A549 treated with RU486 at 1 μM for 4 hours (cell line): ENCODE results near the gene SNAPC2. TPM values are rescaled to one million over a fixed set of nuclear protein-coding genes. Genes with fewer than 3 reads are reported as not detected.

Experiments used
- total RNA-seq: library from RNA; stranded (reverse); fragments of 200-300 nt; extraction: Qiagen RNA extraction; gene quantifications from 5 replicates; pipeline ENCODE4 v1.2.3, GENCODE V29; 2022; ENCODE audit warnings: low read depth

SNAPC2 gene
- 21.4 to 29.8 TPM (median 29.5 TPM) in 5 replicates for total RNA-seq

DNA sequence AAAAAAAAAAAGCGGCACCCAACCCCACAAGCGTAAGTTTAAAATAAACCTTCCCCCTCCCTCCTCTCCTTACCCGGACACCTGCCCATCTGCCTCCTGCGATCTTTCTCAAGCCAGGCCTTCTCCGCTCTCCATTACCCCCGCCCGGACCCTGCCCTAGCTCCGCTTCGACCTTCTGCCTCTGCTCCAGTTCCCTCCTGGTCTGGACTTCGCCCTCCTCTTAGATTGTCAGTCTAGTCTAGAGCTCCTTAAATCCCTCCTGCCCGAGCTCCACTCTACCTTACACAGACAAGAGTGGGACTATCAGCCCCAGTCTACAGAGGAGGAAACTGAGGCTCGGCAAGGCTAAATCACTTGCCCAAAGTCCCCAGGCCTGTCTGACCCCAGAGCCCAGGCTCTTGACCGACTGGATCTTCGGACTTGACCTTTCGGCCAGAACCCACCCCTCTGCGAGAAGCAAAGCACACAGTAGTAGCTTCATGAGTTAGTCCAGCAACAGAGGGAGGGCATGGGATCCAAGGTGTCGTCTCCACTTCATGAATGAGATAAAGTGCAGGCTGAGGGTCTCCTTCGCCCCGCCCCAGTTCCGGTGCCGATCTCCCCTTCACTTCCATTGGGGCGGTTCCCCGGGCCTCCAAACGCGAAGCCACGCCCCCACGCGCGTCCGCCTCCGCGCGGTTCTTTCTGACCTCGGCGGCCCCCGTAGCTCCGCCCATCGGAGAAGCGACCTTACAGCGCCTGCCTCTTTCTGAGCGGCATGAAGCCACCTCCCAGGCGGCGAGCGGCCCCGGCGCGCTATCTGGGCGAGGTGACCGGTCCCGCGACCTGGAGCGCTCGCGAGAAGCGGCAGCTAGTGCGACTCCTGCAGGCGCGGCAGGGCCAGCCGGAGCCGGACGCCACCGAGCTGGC, at the start of gene SNAPC2:
Gene SNAPC2 (plus strand): TSS at position 729 of the 909 bp plus-strand sequence. CDS start 29 bp downstream, at position 758.

DNA sequence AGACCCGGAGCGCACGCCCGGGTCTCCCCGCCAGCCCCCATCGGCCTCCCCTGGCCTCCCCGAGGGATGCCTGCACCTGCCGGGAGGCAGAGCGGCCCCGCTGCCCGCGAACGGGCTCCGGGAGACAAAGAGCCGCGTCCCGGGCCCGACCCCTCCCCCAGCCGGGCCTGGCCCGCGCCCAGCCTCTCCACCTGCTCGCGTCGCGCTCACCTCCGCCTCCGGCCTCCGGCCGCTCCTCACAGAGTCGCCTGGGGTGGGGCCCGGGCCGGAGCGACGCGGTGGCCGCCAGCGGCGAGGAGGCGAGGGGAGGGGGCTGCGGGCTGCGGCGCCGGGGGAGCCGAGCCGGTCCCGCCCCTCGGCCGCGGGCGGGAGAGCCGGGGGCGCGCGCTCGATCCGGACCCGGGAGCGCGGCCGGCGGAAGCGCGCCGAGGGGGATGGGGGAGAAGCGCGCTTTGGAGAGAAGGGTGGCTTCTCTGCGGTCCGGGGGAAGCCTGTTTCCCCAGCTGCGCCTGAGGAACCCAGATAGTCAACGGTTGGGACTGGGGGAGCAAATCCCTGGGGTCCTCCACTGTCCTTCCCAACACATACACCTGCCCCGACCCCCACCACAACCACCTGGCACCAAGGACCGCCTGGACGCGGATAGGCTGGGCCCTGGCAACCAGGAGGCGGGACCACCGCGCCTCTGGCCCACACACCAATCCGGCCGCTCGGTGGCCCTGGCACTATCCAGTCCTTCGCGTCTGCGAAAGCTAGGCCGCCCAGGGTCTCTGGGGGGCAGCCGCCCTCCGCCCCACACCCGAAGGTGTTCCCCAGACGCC, 45.9 kb upstream of the SNAPC2 start, which contains the start of gene PRR36:
Gene PRR36 (minus strand): TSS at position 315 of the 821 bp plus-strand sequence. CDS start 701 bp downstream, outside the sequence.

GRCh38 chr19:7888145-7888825, 31.9 kb upstream of the SNAPC2 start, which contains the start of gene LRRC8E:
LRRC8E (plus strand) TSS chr19:7888510; CDS start chr19:7895604, 7,094 bp downstream.

DNA sequence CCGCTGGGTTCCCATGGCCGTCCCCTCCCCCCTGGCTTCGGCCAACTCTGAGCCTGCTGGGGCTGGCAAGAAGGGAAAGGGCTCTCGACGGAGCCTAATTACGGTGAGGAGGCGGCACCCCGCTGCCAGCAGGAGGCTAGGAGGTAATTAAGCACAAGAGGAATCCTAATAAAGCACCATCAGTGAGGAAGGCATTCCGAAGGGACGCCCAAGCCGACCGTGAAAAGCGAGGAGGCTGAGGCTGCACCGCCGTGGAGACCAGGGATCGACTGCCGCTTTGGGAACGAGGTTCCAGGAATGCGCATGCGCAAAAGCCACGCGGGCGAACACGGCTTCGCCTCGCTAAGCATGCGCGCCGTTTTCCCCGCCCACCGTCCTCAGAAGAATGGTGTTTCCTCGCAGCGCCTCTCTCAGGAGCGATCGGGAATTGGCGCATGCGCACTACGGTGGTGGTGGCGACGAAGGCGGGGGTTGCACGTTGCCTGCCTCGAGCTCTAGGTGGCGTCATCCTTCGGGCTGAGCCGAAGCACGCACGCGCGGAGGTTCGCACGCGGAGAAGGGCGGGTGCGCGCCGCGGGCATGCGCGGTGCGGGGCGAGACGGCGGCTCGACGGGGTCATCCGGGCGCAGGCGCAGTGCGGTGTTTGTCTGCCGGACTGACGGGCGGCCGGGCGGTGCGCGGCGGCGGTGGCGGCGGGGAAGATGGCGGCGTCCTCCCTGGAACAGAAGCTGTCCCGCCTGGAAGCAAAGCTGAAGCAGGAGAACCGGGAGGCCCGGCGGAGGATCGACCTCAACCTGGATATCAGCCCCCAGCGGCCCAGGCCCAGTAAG, 16.7 kb upstream of the SNAPC2 start, which contains the start of gene MAP2K7:
Gene MAP2K7 (plus strand): TSS at position 634 of the 830 bp plus-strand sequence. CDS start 68 bp downstream, at position 702.

DNA sequence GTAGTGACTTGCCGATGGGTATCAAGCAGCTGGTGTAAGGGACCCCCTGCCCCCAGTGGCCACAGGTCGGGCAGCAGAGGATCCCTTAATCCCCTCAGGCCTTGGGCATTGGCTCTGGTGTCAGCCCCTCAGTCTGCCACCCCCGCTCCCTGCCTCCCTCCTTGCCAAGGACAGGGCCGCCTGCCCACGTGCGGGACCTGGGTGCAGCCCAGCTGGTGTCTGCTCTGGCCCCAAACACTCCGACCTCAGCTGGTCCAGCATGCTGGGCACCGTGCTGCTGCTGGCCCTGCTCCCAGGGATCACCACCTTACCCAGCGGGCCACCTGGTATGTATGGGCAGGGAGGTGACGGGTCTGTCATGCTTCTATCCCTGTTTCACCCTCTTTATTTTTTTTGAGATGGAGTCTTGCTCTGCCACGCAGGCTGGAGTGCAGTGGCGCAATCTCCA, 5.5 kb upstream of the SNAPC2 start, which contains the start of gene TGFBR3L:
Gene TGFBR3L (plus strand): TSS at position 233 of the 448 bp plus-strand sequence.

GRCh38 chr19:7926021-7926726, 6.0 kb downstream of the SNAPC2 start, which contains the start of gene CTXN1:
CTXN1 (minus strand) TSS chr19:7926135; CDS start chr19:7925538, 597 bp downstream.

DNA sequence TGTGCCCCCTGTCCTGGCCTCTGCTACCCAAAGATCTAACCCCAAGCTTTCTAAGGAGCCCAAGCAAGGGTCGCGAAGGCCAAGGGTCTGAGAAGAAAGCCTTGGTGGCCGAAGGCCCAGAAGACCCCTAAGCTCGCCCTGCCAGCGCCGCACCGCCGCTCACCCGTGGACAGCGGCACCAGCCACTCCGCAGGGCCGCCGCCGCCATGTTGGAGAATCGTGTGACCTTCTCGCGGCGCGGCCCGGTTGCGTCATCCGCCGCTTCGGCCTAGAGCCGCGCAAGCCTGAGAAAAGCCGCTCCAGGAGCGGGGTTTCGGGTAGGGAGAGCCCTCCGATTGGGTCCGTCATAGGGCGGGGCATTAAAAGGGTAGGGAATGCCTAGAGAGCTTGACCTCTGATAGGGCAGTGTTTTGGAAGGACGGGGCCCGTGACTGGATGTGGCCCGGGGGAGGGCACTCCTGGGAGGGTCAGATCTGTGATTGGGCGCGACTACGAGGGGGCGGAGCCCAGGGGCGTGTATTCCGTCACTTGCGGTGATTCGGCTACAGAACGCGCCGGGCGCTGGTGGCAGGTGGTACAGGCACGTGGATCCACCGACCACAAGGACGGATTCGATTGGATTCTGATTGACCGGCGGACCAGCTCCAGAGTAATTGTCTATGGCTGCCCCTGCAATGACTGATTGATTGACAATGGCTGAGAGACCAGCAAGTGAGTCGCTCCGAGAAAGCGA, 23.5 kb downstream of the SNAPC2 start, which contains the start of gene TIMM44:
Gene TIMM44 (minus strand): TSS at position 223 of the 733 bp plus-strand sequence. CDS start 15 bp downstream, at position 208.

Other genes starting within 250 kb of the SNAPC2 start
- not detected in 5 replicates for gene MCEMP1, start 243.2 kb upstream of the SNAPC2 start, total RNA-seq
- gene TRAPPC5, start 239.5 kb upstream of the SNAPC2 start, total RNA-seq = 44.6 to 114 TPM (median 102 TPM) in 5 replicates
- gene FCER2, start 218.2 kb upstream of the SNAPC2 start, total RNA-seq = not detected in 5 replicates
- not detected in 5 replicates for gene CLEC4G, start 188.2 kb upstream of the SNAPC2 start, total RNA-seq
- not detected in 5 replicates for gene CD209, start 172.8 kb upstream of the SNAPC2 start, total RNA-seq
- not detected in 5 replicates for gene CLEC4M, start 157.1 kb upstream of the SNAPC2 start, total RNA-seq
- gene EVI5L, start 90.1 kb upstream of the SNAPC2 start, total RNA-seq = 0.97 to 1.7 TPM (median 1.5 TPM) in 5 replicates
- gene PRR36, start 45.9 kb upstream of the SNAPC2 start, total RNA-seq = 0.21 to 0.84 TPM (median 0.39 TPM) in 5 replicates
- gene LRRC8E, start 31.8 kb upstream of the SNAPC2 start, total RNA-seq = 5.4 to 7.1 TPM (median 6.3 TPM) in 5 replicates
- gene MAP2K7, start 16.5 kb upstream of the SNAPC2 start, total RNA-seq = 12.0 to 17.2 TPM (median 16.8 TPM) in 5 replicates
- gene TGFBR3L, start 5.5 kb upstream of the SNAPC2 start, total RNA-seq = 0.78 to 2.4 TPM (median 1.9 TPM) in 5 replicates
- 10.0 to 24.5 TPM (median 21.4 TPM) in 5 replicates for gene CTXN1, start 5.8 kb downstream of the SNAPC2 start, total RNA-seq
- gene TIMM44, start 23.3 kb downstream of the SNAPC2 start, total RNA-seq = 26.9 to 33.4 TPM (median 29.9 TPM) in 5 replicates
- gene ELAVL1, start 85.3 kb downstream of the SNAPC2 start, total RNA-seq = 59.1 to 71.3 TPM (median 65.6 TPM) in 5 replicates
- not detected in 5 replicates for gene CCL25, start 132.4 kb downstream of the SNAPC2 start, total RNA-seq
- gene FBN3, start 229.3 kb downstream of the SNAPC2 start, total RNA-seq = not detected in 5 replicates